PC-3 (cell line): ENCODE data around the gene RASAL1. TPM values are rescaled to one million over a fixed set of nuclear protein-coding genes. Genes with fewer than 3 reads are reported as not detected.

Experiments used
- ATAC-seq: fragments of 200-7000 bp; cut with Tn5 transposase; 2 replicates; pipeline ENCODE4 v1.9.1; 2020; ENCODE audit warnings: mild to moderate bottlenecking, moderate library complexity
- BruUV-seq: library from RNA; stranded (reverse); fragments of 400-500 nt; replicated peaks from 2 replicates; lab custom pipeline; 2021; lab: Mats Ljungman, UMichigan
- CTCF ChIA-PET: fragments of 300-600 bp; sonication (Branson Sonifier 250); formaldehyde crosslinking; loops from one replicate; lab custom pipeline; 2022; ENCODE audit warnings: antibody characterized with exemption; lab: Charles Lee
- POLR2A ChIA-PET: fragments of 300-600 bp; sonication (Branson Sonifier 250); formaldehyde crosslinking; loops from one replicate; lab custom pipeline; 2022; ENCODE audit warnings: antibody characterized with exemption; ENCODE audit not compliant: unreplicated experiment; lab: Charles Lee
- DNase-seq: peaks from one replicate; pipeline ENCODE4 v3.0.0-alpha.2; 2015
- H2AFZ ChIP-seq: fragments of 300-600 bp; sonication (generic); 2 replicates; pipeline ENCODE4 v1.6.0; 2016; ENCODE audit warnings: antibody characterized with exemption, low read length
- H3F3A ChIP-seq: fragments of 300-600 bp; sonication (generic); one replicate; pipeline ENCODE4 v1.6.0; 2017; ENCODE audit warnings: antibody characterized with exemption, low read length, control low read depth, mild to moderate bottlenecking; ENCODE audit not compliant: unreplicated experiment
- H3K27ac ChIP-seq: fragments of 300-600 bp; sonication (generic); 2 replicates; pipeline ENCODE4 v1.5.1; 2016; ENCODE audit warnings: mild to moderate bottlenecking, low read length
- H3K27me3 ChIP-seq: fragments of 300-600 bp; sonication (generic); 2 replicates; pipeline ENCODE4 v1.6.1; 2016; ENCODE audit warnings: low read length, mixed read lengths
- H3K36me3 ChIP-seq: fragments of 300-600 bp; sonication (generic); 2 replicates; pipeline ENCODE4 v1.6.1; 2016; ENCODE audit warnings: low read depth, mixed run types, low read length, mixed read lengths
- H3K4me1 ChIP-seq: fragments of 300-600 bp; sonication (generic); 2 replicates; pipeline ENCODE4 v1.5.1; 2016; ENCODE audit warnings: low read length; ENCODE audit not compliant: insufficient read depth
- H3K4me2 ChIP-seq: fragments of 300-600 bp; sonication (generic); 2 replicates; pipeline ENCODE4 v1.6.0; 2016; ENCODE audit warnings: low read length
- H3K4me3 ChIP-seq: fragments of 300-600 bp; sonication (generic); 2 replicates; pipeline ENCODE4 v1.5.1; 2016; ENCODE audit warnings: mild to moderate bottlenecking, low read length, mixed read lengths
- H3K79me2 ChIP-seq: fragments of 300-600 bp; sonication (generic); 2 replicates; pipeline ENCODE4 v1.6.1; 2017; ENCODE audit warnings: low read length, mixed read lengths
- H3K9ac ChIP-seq: fragments of 300-600 bp; sonication (generic); 2 replicates; pipeline ENCODE4 v1.6.0; 2016; ENCODE audit warnings: mild to moderate bottlenecking, low read length
- H3K9me2 ChIP-seq: fragments of 300-600 bp; sonication (generic); replicated peaks from 2 replicates; pipeline ENCODE4 v1.6.1; 2016; ENCODE audit warnings: mixed run types, low read length, mixed read lengths
- H3K9me3 ChIP-seq: fragments of 300-600 bp; sonication (generic); 2 replicates; pipeline ENCODE4 v1.6.1; 2016; ENCODE audit warnings: low read length, mixed read lengths
- H4K20me1 ChIP-seq: fragments of 300-600 bp; sonication (generic); 2 replicates; pipeline ENCODE4 v1.6.1; 2016; ENCODE audit warnings: low read length, mixed read lengths
- EZH2 ChIP-seq: fragments of 300-600 bp; sonication (generic); IDR thresholded peaks from one replicate; pipeline ENCODE4 v1.6.1; 2017; ENCODE audit warnings: antibody characterized with exemption, mild to moderate bottlenecking, low read length; ENCODE audit not compliant: unreplicated experiment
- EZH2phosphoT487 ChIP-seq: fragments of 300-600 bp; sonication (generic); IDR thresholded peaks from 2 replicates; pipeline ENCODE4 v1.6.1; 2018; ENCODE audit warnings: mild to moderate bottlenecking, antibody characterized with exemption, low read length, borderline replicate concordance
- intact Hi-C: fragments of 100-400 bp; cut with micrococcal nuclease; formaldehyde crosslinking; loops from 2 replicates; pipeline ENCODE4 v1.9.0; 2023
- total RNA-seq: library from RNA; depleted of rRNA; stranded (reverse); fragments of >200 nt; gene quantifications from 2 replicates; pipeline ENCODE4 v1.2.3, GENCODE V29; 2014
- TF ChIP-seq, protein P1 (sequence below): fragments of 300-600 bp; sonication (generic); conservative IDR thresholded peaks from 2 replicates; pipeline ENCODE4 v1.5.1; 2017; ENCODE audit warnings: antibody characterized with exemption, low read depth, mild to moderate bottlenecking, low read length

Gene RASAL1
- total RNA-seq, 1 experiment from 2014 or later = 0.66 TPM

DNA sequence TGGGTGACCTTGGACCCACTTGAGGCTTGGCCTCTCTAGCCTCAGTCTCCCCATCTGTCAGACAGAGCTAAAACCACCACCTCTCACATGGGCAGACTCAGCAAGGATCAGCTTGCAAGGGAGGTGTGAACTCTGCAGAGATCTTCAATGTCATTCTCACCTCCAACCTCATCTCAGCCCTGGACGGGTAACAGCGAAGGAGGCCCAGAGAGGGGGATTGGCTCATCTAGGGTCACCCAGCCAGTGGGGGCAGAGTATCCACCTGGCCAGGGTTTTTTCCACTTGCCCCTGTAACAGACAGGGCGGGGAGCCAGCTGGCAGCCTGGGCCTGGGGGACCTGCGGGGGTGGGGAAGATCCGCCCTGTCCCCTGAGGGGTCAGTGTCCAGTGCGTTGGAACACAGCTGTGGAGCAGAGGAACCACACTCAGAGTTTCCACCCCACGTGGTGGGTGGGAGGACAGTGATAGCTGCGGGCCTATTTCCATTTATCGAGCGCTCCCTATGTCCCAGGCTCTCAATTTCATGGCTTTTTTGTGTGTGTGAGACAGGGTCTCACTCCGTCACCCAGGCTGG, 51.6 kb downstream of the RASAL1 start:
- Histone ChIP-seq H3K4me2 (no peak overlapping the region), H3F3A (no peaks in the 10 kb centered on the region), H3K4me1 (peaks cover 4% of the 10 kb centered on the region; the same call in 1 of the 2 replicates), H3K9me2 (no peaks in the 10 kb centered on the region), H3K4me3 (no peak overlapping the region), H3K9ac (no peak overlapping the region), H3K9me3 (no peaks in the 10 kb centered on the region), H3K36me3 (no peaks in the 10 kb centered on the region), H3K79me2 (no peaks in the 10 kb centered on the region), H3K27ac (no peak overlapping the region), H2AFZ (no peak overlapping the region), H4K20me1 (no peaks in the 10 kb centered on the region), H3K27me3 (no peaks in the 10 kb centered on the region)
- DNase-seq (no peak), ATAC-seq (no peak)
- no TSS peak for BruUV-seq
- no peak for TF ChIP-seq EZH2
- TF ChIP-seq EZH2phosphoT487 = no peak
- TF ChIP-seq, protein P1, sequence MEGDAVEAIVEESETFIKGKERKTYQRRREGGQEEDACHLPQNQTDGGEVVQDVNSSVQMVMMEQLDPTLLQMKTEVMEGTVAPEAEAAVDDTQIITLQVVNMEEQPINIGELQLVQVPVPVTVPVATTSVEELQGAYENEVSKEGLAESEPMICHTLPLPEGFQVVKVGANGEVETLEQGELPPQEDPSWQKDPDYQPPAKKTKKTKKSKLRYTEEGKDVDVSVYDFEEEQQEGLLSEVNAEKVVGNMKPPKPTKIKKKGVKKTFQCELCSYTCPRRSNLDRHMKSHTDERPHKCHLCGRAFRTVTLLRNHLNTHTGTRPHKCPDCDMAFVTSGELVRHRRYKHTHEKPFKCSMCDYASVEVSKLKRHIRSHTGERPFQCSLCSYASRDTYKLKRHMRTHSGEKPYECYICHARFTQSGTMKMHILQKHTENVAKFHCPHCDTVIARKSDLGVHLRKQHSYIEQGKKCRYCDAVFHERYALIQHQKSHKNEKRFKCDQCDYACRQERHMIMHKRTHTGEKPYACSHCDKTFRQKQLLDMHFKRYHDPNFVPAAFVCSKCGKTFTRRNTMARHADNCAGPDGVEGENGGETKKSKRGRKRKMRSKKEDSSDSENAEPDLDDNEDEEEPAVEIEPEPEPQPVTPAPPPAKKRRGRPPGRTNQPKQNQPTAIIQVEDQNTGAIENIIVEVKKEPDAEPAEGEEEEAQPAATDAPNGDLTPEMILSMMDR = no peak
- POLR2A ChIA-PET = no interaction called here
- CTCF ChIA-PET = no interaction called here
- intact Hi-C loops = no loop called here

DNA sequence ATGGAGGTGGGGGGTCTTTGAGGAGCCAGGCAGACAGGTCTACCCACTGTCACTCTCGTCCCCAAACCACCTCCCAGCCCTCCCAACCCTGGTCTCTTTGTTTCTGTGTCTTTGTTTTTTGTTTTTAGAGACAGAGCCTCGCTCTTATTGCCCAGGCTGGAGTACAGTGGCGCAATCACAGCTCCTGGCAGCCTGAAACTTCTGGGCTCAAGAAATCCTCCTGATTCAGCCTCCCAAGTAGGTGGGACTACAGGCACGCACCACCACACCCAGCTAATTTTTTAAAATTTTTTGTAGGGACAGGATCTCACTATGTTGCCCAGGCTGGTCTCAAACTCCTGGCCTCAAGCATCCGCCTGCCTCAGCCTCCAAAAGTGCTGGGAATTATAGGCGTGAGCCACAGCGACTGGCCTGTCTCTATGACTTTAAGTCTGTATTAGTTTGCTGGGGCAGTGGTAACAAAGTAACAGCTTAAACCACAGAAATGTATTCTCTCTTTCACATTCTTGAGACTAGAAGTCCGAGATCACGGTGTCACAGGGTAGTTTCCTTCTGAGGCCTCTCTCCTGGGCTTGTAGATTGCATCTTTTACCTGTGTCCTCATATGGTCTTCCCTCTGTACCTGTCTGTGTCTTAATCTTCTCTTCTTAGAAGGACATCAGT, 52.9 kb downstream of the RASAL1 start:
- no peak for TF ChIP-seq EZH2
- TF ChIP-seq EZH2phosphoT487 = no peak
- TF ChIP-seq, protein P1 = no peak
- H3K9ac ChIP-seq = no peak overlapping the region
- H3K4me2 ChIP-seq = no peak overlapping the region
- intact Hi-C loops = no loop called here
- H3F3A ChIP-seq = no peaks in the 10 kb centered on the region
- H3K4me3 ChIP-seq = no peak overlapping the region
- DNase-seq = no peak
- no peak overlapping the region for H3K27ac ChIP-seq
- no peak for ATAC-seq
- H3K9me3 ChIP-seq = no peaks in the 10 kb centered on the region
- no peak overlapping the region for H2AFZ ChIP-seq
- ChIA-PET CTCF (no interaction called here), POLR2A (no interaction called here)
- H3K9me2 ChIP-seq = no peaks in the 10 kb centered on the region
- H4K20me1 ChIP-seq = no peaks in the 10 kb centered on the region
- H3K4me1 ChIP-seq = peaks cover 4% of the 10 kb centered on the region; the same call in 1 of the 2 replicates
- no peaks in the 10 kb centered on the region for H3K79me2 ChIP-seq
- no peaks in the 10 kb centered on the region for H3K36me3 ChIP-seq
- BruUV-seq = no TSS peak
- no peaks in the 10 kb centered on the region for H3K27me3 ChIP-seq

DNA sequence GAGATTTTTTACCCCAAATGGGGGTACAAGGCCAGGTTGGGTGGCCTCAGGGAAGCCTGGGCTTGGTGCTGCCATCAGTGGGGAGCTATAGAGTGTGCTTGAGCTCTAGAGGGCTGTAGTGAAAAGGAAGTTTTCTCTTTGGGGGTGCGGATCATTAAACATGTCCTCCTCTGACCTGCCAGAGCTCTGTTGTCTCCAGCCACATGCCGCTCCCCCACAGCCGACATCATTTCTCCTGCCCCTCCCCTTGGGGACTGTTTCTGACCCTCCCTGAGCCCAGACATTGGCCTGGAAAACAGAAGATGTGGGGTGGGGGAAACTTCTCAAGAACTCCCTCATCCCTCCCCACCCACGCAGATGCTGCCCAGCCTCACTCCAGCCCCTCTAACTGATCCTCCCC, 53.7 kb downstream of the RASAL1 start:
- H3K4me1 ChIP-seq = peaks cover under 1% of the 10 kb centered on the region; the same call in 1 of the 2 replicates
- no peaks in the 10 kb centered on the region for H3K9me2 ChIP-seq
- no peaks in the 10 kb centered on the region for H3K79me2 ChIP-seq
- no peaks in the 10 kb centered on the region for H4K20me1 ChIP-seq
- no peak for DNase-seq
- POLR2A ChIA-PET = no interaction called here
- ATAC-seq = no peak
- no peak overlapping the region for H3K4me3 ChIP-seq
- TF ChIP-seq, protein P1 = no peak
- no peak for TF ChIP-seq EZH2phosphoT487
- H3K27ac ChIP-seq = no peak overlapping the region
- H3K4me2 ChIP-seq = no peak overlapping the region
- H2AFZ ChIP-seq = no peak overlapping the region
- intact Hi-C loops = no loop called here
- H3K36me3 ChIP-seq = no peaks in the 10 kb centered on the region
- no peaks in the 10 kb centered on the region for H3F3A ChIP-seq
- BruUV-seq = no TSS peak
- H3K27me3 ChIP-seq = no peaks in the 10 kb centered on the region
- H3K9ac ChIP-seq = no peak overlapping the region
- CTCF ChIA-PET = no interaction called here
- no peaks in the 10 kb centered on the region for H3K9me3 ChIP-seq
